Measurements from ENCODE around the gene IDUA. TPM values are rescaled to one million over a fixed set of nuclear protein-coding genes. Genes with fewer than 3 reads are reported as not detected.
"Not testable (repeated sequence)": the region's sequence is repeated elsewhere in the genome, so short reads cannot be mapped to it uniquely, and the experiment has no call there.

The IDUA gene
- total RNA-seq, 4 donors from 2014 or later, result 23.9 to 79.4 (median 52.9) TPM

DNA sequence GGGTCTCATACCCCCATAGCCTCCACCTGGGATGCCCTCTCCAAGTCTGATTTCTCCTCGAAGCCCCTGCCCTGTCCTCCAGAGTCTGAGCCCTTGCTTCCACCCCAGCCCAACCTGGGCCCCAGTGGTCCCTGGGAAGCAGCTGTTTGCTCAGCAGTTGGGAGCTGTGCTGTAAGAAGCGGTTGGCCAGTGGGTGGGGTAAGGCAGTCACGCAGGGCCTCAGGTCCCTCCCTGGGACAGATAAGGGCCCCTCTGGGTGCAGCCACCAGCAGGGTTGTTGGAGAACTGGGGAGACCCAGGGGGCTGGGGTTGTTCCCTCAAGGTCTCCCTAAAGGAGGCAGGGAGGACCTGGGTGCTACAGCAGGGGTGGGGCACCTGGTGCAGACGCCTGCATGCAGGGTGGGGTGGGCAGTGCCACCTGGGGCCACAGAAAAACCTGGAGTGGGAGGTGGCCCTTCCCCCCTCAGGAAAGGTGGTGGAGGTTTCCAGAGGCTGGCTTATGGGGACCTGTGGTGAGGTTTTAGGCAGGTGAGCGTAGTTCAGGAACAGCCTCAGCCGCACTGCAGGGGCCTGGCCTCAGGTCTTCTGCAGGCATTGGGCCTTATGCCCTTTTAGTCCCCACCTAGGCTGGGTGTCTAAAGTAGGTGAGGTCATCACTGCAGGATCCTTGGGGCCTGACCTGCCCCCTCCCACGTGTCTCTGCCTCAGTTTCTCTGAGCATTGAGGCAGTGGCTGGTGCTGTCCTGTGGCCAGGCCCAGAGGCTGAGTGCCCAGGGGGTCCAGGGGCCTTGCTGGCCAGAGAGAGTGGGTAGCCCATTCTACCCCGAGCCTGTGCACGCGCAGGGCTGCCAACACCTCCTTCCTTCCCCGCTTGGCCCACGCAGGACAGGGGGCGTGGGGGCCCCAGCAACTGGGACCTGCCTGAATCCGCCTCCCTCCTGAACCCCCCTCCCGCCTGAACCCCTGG, 9.5 kb downstream of the IDUA start:
- Histone ChIP-seq H3K36me3 (peaks cover 0 to 12% (median 0%) of the 10 kb centered on the region in 3 donors), H3K27ac (no peak overlapping the region), H3K27me3 (peaks cover 0 to 39% of the 10 kb centered on the region in 2 donors), H3K9me3 (no peaks in the 10 kb centered on the region), H3K4me1 (peaks cover 0 to 34% (median 12%) of the 10 kb centered on the region in 4 donors), H3K4me3 (no peak overlapping the region)
- no peak for DNase-seq (ENCODE audit: low spot score in 2 of 2)
- TF ChIP-seq POLR2A (IDR thresholded peaks at IDR 0.05) (no peak), EP300 (IDR thresholded peaks at IDR 0.05) (no peak)
- TF ChIP-seq, protein P1, sequence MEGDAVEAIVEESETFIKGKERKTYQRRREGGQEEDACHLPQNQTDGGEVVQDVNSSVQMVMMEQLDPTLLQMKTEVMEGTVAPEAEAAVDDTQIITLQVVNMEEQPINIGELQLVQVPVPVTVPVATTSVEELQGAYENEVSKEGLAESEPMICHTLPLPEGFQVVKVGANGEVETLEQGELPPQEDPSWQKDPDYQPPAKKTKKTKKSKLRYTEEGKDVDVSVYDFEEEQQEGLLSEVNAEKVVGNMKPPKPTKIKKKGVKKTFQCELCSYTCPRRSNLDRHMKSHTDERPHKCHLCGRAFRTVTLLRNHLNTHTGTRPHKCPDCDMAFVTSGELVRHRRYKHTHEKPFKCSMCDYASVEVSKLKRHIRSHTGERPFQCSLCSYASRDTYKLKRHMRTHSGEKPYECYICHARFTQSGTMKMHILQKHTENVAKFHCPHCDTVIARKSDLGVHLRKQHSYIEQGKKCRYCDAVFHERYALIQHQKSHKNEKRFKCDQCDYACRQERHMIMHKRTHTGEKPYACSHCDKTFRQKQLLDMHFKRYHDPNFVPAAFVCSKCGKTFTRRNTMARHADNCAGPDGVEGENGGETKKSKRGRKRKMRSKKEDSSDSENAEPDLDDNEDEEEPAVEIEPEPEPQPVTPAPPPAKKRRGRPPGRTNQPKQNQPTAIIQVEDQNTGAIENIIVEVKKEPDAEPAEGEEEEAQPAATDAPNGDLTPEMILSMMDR (IDR thresholded peaks at IDR 0.05), result no peak
- WGBS, 2 donors, result 61 to 63% methylated on average over 12 to 13 of the region's 15 CpGs

DNA sequence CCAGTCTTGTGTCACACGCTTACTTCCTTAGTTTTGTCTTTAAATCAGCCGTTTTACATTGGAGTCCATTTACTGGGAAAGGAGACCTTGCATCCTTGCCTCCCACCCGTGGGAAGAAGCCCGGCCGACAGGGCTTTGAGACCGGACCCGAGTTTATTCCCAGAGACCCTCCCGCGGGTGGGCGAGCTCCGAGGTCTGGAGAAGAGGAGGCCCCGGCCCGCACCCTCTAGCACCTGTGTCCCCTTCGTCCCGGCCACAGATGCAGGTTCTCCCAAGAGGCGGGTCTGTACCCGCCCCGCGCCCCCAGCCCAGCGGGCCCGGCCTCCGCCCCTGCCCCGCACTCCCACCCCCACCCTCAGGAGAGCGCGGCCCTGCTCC, 10.1 kb downstream of the IDUA start:
- TF ChIP-seq, protein P1 (IDR thresholded peaks at IDR 0.05), result no peak
- TF ChIP-seq EP300 (IDR thresholded peaks at IDR 0.05) (no peak), POLR2A (IDR thresholded peaks at IDR 0.05) (no peak)
- peaks cover 0 to 45% of the 10 kb centered on the region in 2 donors for H3K27me3 ChIP-seq
- WGBS, 2 donors, result 3 to 6% methylated on average over 18 to 19 of the region's 25 CpGs
- H3K9me3 ChIP-seq, result no peaks in the 10 kb centered on the region
- DNase-seq (ENCODE audit: low spot score in 2 of 2), result no peak
- H3K27ac ChIP-seq, result no peak overlapping the region
- peak overlapping the region in 2 of 4 donors; percentile 23 to 51 for H3K4me3 ChIP-seq
- peaks cover 0 to 38% (median 12%) of the 10 kb centered on the region in 4 donors for H3K4me1 ChIP-seq
- H3K36me3 ChIP-seq, result peaks cover 0 to 5% (median 0%) of the 10 kb centered on the region in 3 donors

DNA sequence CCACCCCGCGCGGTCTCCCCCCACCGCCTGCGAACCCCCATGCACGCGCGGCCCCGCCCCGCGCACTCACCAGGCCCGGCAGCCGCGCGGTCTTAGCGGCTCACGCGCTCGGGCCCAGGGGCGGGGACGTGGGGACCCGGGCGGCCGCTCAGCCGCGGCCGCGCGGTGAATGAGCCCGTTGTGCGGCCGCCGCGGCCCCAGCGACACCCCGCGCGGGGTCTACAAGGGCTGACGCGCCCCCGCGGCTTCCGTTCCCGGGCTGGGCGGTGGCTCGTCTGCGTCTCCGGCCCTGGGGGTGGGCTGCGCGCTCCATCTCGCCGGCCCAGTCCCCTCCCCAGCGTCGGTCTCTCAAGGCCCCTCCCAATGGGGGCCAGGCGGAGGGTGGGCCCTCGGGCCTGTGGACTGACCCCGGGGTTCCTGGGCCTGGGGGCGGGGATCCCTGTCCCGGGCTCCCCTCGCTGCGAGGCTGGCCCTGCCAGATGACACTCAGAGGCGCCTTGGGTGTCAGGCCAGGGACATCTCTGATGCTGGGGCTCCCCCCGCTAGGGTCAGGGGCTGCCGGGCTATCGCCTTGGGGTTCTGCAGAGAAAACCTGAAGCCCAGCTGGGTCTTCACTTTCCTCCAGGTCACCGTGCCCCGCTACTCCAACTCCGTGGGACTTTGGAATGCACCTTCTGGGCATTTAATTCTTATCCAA, 10.7 kb downstream of the IDUA start:
- no peaks in the 10 kb centered on the region for H3K9me3 ChIP-seq
- DNase-seq (ENCODE audit: low spot score in 2 of 2), result no peak
- peak overlapping the region in 3 of 4 donors; percentile 21 to 51 (median 23) for H3K4me3 ChIP-seq
- H3K27ac ChIP-seq, result peak overlapping the region in 1 of 4 donors; percentile 37
- H3K36me3 ChIP-seq, result no peaks in the 10 kb centered on the region
- TF ChIP-seq, protein P1 (IDR thresholded peaks at IDR 0.05), result no peak
- TF ChIP-seq POLR2A (IDR thresholded peaks at IDR 0.05), result no peak
- no peak for TF ChIP-seq EP300 (IDR thresholded peaks at IDR 0.05)
- peaks cover 0 to 51% of the 10 kb centered on the region in 2 donors for H3K27me3 ChIP-seq
- 2% methylated on average over 38 of the region's 68 CpGs; no CpG with 5 or more reads in 1 of the 2 donors for WGBS, 2 donors
- peaks cover 0 to 39% (median 15%) of the 10 kb centered on the region in 4 donors for H3K4me1 ChIP-seq

DNA sequence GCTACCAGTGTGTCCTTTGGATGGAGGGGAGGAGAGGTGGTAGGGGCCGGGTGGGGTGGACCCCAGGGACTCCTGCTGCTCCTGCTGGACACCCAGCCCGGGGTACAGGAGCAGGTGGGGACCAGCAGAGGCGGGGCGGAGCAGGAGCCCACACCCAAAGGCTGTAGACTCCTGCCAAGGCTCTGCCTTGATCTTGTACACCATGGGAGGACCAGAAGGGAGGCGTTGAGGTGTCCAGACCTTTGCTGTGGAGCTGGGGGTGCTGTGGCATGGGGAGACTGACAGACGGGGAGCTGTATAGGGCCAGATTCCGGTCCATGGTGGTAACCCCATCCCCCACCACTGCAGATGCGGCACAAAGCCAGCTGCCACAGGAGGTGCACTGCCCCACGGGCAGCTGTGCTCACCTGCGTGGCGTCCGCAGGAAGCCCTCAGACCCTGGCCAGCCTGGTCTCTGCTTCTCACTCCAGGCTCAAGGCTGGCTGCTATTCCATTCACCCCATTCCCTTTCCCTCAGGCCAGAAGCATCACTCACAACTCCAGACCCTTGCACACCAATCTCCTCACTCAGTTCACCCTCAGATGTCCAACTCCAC, 11.3 kb downstream of the IDUA start:
- Histone ChIP-seq H3K4me3 (no peak overlapping the region), H3K36me3 (no peaks in the 10 kb centered on the region), H3K9me3 (no peaks in the 10 kb centered on the region), H3K4me1 (peaks cover 0 to 40% (median 18%) of the 10 kb centered on the region in 4 donors), H3K27me3 (peaks cover 0 to 54% of the 10 kb centered on the region in 2 donors), H3K27ac (no peak overlapping the region)
- 60 to 76% methylated on average over 5 to 12 of the region's 12 CpGs for WGBS, 2 donors
- TF ChIP-seq POLR2A (IDR thresholded peaks at IDR 0.05), result no peak
- TF ChIP-seq, protein P1 (IDR thresholded peaks at IDR 0.05), result no peak
- TF ChIP-seq EP300 (IDR thresholded peaks at IDR 0.05), result no peak
- no peak for DNase-seq (ENCODE audit: low spot score in 2 of 2)

DNA sequence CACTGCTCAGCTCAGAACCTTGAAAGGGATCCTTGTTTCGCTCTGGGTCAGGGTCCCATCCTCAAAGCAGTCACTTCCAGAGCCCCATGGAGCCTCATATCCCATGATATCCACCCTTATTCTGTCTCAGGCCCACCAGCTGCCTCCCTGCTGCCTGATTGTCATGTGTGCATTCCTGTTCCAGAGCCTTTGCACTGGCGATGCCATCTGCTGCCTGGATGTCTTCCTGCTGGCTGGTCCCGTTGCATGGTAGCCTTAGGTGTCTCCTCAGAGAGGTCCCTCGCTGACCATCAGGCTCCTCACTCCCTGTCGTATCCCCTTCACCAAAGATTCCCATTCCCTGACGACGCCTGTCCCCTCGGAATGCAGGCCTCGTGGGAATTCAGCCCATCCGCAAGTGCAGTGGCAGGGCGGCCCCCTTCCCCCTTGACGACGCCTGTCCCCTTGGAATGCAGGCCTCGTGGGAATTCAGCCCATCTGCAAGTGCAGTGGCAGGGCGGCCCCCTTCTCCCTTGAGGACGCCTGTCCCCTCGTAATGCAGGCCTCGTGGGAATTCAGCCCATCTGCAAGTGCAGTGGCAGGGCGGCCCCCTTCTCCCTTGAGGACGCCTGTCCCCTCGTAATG, 12.5 kb downstream of the IDUA start:
- 51 to 56% methylated on average over 13 to 19 of the region's 21 CpGs for WGBS, 2 donors
- not testable (repeated sequence) for DNase-seq (ENCODE audit: low spot score in 2 of 2)

More for the DNA sequence above, 12.5 kb downstream of the IDUA start:
- not testable (repeated sequence) for H3K9me3 ChIP-seq, H3K4me3 ChIP-seq, H3K27ac ChIP-seq, H3K36me3 ChIP-seq
- H3K27me3 ChIP-seq, result peaks cover 0 to 66% of the 10 kb centered on the region in 2 donors
- H3K4me1 ChIP-seq, result peaks cover 0 to 45% (median 18%) of the 10 kb centered on the region in 4 donors

All from tibial nerve (tissue), 4 donors.